Panc1 (cell line): ENCODE measurements around the gene ADGRV1. TPM values are rescaled to one million over a fixed set of nuclear protein-coding genes. Genes with fewer than 3 reads are reported as not detected.

Experiments used
- ATAC-seq: fragments of 200-7000 bp; cut with Tn5 transposase; 2 replicates; pipeline ENCODE4 v1.9.1; 2020; ENCODE audit warnings: mild to moderate bottlenecking, moderate library complexity
- BruUV-seq: library from RNA; stranded (reverse); fragments of 400-500 nt; replicated peaks from 2 replicates; lab custom pipeline; 2021; lab: Mats Ljungman, UMichigan
- CTCF ChIA-PET: fragments of 300-600 bp; sonication (Branson Sonifier 250); formaldehyde crosslinking; loops from one replicate; lab custom pipeline; 2022; ENCODE audit warnings: antibody characterized with exemption; lab: Charles Lee
- POLR2A ChIA-PET: fragments of 300-600 bp; sonication (Branson Sonifier 250); formaldehyde crosslinking; loops from one replicate; lab custom pipeline; 2022; ENCODE audit warnings: antibody characterized with exemption; lab: Charles Lee
- DNase-seq: peaks from one replicate; pipeline ENCODE4 v3.0.0-alpha.2; 2010; ENCODE audit warnings: low read depth, low spot score
- H3K27ac ChIP-seq: 2 replicates; pipeline ENCODE4 v1.5.1; 2011; ENCODE audit warnings: mild to moderate bottlenecking, low read length, inconsistent platforms
- H3K27me3 ChIP-seq: fragments of 200-500 bp; sonication (Bioruptor generic); 2 replicates; pipeline ENCODE4 v1.6.0; 2014; ENCODE audit warnings: low read length, inconsistent platforms; ENCODE audit not compliant: control insufficient read depth, insufficient read depth
- H3K36me3 ChIP-seq: fragments of 200-500 bp; sonication (Bioruptor generic); 2 replicates; pipeline ENCODE4 v1.5.1; 2014; ENCODE audit warnings: inconsistent platforms, mild to moderate bottlenecking, low read length, moderate library complexity; ENCODE audit not compliant: control insufficient read depth, insufficient read depth
- H3K4me1 ChIP-seq: 2 replicates; pipeline ENCODE4 v1.5.1; 2011; ENCODE audit warnings: inconsistent platforms, mild to moderate bottlenecking, low read length, moderate library complexity; ENCODE audit not compliant: control insufficient read depth, insufficient read depth
- H3K4me3 ChIP-seq, 2 experiments: 2 replicates each; pipeline ENCODE4 v1.5.1; 2011 to 2012; ENCODE audit warnings: low read depth in 2 of 2, low read length in 2 of 2, mild to moderate bottlenecking in 2 of 2, inconsistent platforms in 1 of 2, moderate library complexity in 1 of 2
- H3K9me3 ChIP-seq: fragments of 200-500 bp; sonication (Bioruptor generic); 2 replicates; pipeline ENCODE4 v1.5.1; 2014; ENCODE audit warnings: low read depth, mild to moderate bottlenecking, inconsistent platforms, low read length, moderate library complexity; ENCODE audit not compliant: control insufficient read depth, insufficient read depth
- POLR2AphosphoS5 ChIP-seq: IDR thresholded peaks from 2 replicates; pipeline ENCODE4 v1.6.1; 2012; ENCODE audit warnings: mild to moderate bottlenecking, low read depth, low read length, moderate library complexity
- REST ChIP-seq, 2 experiments: IDR thresholded peaks; 2 replicates each; pipeline ENCODE4 v1.6.1; 2011 to 2012; ENCODE audit warnings: low read depth in 2 of 2, control low read depth in 1 of 2, low read length in 1 of 2, mild to moderate bottlenecking in 1 of 2, moderate library complexity in 1 of 2; ENCODE audit not compliant: insufficient read depth in 1 of 2
- SIN3A ChIP-seq: IDR thresholded peaks from 2 replicates; pipeline ENCODE4 v1.6.1; 2012; ENCODE audit warnings: low read depth, mild to moderate bottlenecking, low read length, moderate library complexity, borderline replicate concordance; ENCODE audit not compliant: insufficient read depth
- TCF7L2 ChIP-seq: IDR thresholded peaks from 2 replicates; pipeline ENCODE4 v1.6.1; 2011; ENCODE audit warnings: mild to moderate bottlenecking, low read depth, low read length, inconsistent platforms
- in situ Hi-C: cut with HindIII; loops from 2 replicates; pipeline ENCODE4 v1.10.0; 2016; ENCODE audit warnings: low sequenced_read_pairs, low pct_unique_long_range_greater_than_20kb
- intact Hi-C: fragments of 100-400 bp; cut with micrococcal nuclease; formaldehyde crosslinking; loops from one replicate; pipeline ENCODE4 v1.10.0; 2022; ENCODE audit not compliant: unreplicated experiment
- total RNA-seq: library from RNA; stranded (reverse); gene quantifications from one replicate; pipeline ENCODE4 v1.2.1, GENCODE V29; 2021; ENCODE audit not compliant: unreplicated experiment
- TF ChIP-seq, protein P1 (sequence below): fragments of 450-650 bp; IDR thresholded peaks from 2 replicates; pipeline ENCODE4 v1.5.1; 2017; ENCODE audit warnings: mild to moderate bottlenecking

Gene ADGRV1
- total RNA-seq, 1 experiment from 2014 or later = 0.49 TPM

GRCh38 chr5:90902170-90902569, 343.6 kb downstream of the ADGRV1 start:
- POLR2A ChIA-PET = no interaction called here
- intact Hi-C loops = no loop called here

GRCh38 chr5:90902651-90903386, 344.2 kb downstream of the ADGRV1 start:
- Histone ChIP-seq H3K27ac (no peak overlapping the region), H3K4me1 (no peaks in the 10 kb centered on the region), H3K27me3 (no peaks in the 10 kb centered on the region; the same call in 1 of the 2 replicates), H3K36me3 (no peaks in the 10 kb centered on the region), H3K9me3 (no peaks in the 10 kb centered on the region), H3K4me3 (no peak overlapping the region)
- ChIA-PET CTCF (no interaction called here), POLR2A (no interaction called here)
- in situ Hi-C loops (no loop called here), intact Hi-C loops (no loop called here)
- TF ChIP-seq SIN3A = no peak
- no peak for TF ChIP-seq REST (IDR thresholded peaks at IDR 0.05; ENCODE audit: insufficient read depth in 1 of 2, low read depth in 2 of 2, low read length in 1 of 2)
- no peak for TF ChIP-seq POLR2AphosphoS5
- no TSS peak for BruUV-seq
- ATAC-seq = no peak
- DNase-seq = no peak

More at GRCh38 chr5:90902170-90902569, 343.6 kb downstream of the ADGRV1 start:
- TF ChIP-seq REST (IDR thresholded peaks at IDR 0.05; ENCODE audit: insufficient read depth in 1 of 2, low read depth in 2 of 2, low read length in 1 of 2) (no peak), POLR2AphosphoS5 (no peak), TCF7L2 (no peak), SIN3A (no peak)
- TF ChIP-seq, protein P1, sequence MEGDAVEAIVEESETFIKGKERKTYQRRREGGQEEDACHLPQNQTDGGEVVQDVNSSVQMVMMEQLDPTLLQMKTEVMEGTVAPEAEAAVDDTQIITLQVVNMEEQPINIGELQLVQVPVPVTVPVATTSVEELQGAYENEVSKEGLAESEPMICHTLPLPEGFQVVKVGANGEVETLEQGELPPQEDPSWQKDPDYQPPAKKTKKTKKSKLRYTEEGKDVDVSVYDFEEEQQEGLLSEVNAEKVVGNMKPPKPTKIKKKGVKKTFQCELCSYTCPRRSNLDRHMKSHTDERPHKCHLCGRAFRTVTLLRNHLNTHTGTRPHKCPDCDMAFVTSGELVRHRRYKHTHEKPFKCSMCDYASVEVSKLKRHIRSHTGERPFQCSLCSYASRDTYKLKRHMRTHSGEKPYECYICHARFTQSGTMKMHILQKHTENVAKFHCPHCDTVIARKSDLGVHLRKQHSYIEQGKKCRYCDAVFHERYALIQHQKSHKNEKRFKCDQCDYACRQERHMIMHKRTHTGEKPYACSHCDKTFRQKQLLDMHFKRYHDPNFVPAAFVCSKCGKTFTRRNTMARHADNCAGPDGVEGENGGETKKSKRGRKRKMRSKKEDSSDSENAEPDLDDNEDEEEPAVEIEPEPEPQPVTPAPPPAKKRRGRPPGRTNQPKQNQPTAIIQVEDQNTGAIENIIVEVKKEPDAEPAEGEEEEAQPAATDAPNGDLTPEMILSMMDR = no peak
- DNase-seq = no peak
- no peak overlapping the region for H3K4me3 ChIP-seq
- no peak for ATAC-seq
- no peaks in the 10 kb centered on the region; the same call in 1 of the 2 replicates for H3K27me3 ChIP-seq
- H3K27ac ChIP-seq = no peak overlapping the region
- BruUV-seq = no TSS peak
- CTCF ChIA-PET = no interaction called here
- no peaks in the 10 kb centered on the region for H3K9me3 ChIP-seq
- H3K36me3 ChIP-seq = no peaks in the 10 kb centered on the region
- in situ Hi-C loops = no loop called here
- H3K4me1 ChIP-seq = no peaks in the 10 kb centered on the region
